Body of pancreas (tissue), 4 donors: ENCODE data around the gene ANKS1B.

Experiments used
- CTCF ChIP-seq, 7 experiments: fragments of 450-650 bp in 4 of 7; fragments of 200-600 bp in 3 of 7; sonication (generic) in 3 of 7; IDR thresholded peaks; one replicate each; pipeline ENCODE4 v1.5.1; 2016 to 2019; ENCODE audit warnings: antibody characterized with exemption in 7 of 7
- POLR2A ChIP-seq, 3 donors: fragments of 450-650 bp; IDR thresholded peaks; one replicate each; pipeline ENCODE4 v1.6.1; 2016; ENCODE audit warnings: antibody characterized with exemption in 3 of 3, mild to moderate bottlenecking in 2 of 3

GRCh38 chr12:98751580-98752115, 1233.1 kb downstream of the ANKS1B start:
- no peak for TF ChIP-seq CTCF (IDR thresholded peaks at IDR 0.05)
- no peak for TF ChIP-seq POLR2A (IDR thresholded peaks at IDR 0.05)
